Gastroesophageal sphincter (tissue), 3 donors: ENCODE results near the gene GPR137.

ENCODE experiments used
- CTCF ChIP-seq, 4 experiments: fragments of 200-600 bp in 2 of 4; fragments of 450-650 bp in 2 of 4; sonication (generic) in 1 of 4; IDR thresholded peaks; one replicate each; pipeline ENCODE4 v1.5.1; 2017 to 2019; ENCODE audit warnings: antibody characterized with exemption in 4 of 4, mild to moderate bottlenecking in 2 of 4, moderate library complexity in 2 of 4
- POLR2A ChIP-seq, 2 donors: fragments of 450-650 bp; IDR thresholded peaks; one replicate each; pipeline ENCODE4 v1.6.1; 2017; ENCODE audit warnings: antibody characterized with exemption in 2 of 2, mild to moderate bottlenecking in 2 of 2, moderate library complexity in 1 of 2

DNA sequence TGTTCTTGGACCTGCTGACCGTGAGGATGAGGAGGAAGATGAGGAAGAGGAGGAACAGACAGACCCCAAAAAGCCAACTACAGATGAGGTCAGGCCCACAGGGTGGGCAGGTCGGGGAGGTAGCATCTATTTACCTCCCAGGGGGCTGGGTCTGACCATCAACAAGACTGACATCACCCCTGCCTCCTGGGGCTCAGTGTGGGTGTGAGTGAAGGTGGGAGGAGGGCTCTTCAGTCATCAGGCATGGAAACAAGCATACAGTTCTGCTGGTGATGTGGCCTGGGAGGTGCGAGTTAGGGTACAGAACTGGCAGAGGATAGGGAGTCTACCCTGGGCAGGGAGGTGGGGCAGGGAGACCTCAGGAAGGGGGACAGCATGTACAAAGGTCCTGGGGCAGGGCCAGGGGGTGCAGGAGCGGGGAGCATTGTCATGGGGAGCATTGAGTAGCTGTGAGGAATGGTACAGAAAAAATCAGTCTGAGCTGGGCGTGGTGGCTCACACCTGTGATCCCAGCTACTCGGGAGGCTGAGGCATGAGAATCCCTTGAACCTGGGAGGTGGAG lies 25.4 kb upstream of the GPR137 start:
- TF ChIP-seq CTCF (IDR thresholded peaks at IDR 0.05) = no peak
- TF ChIP-seq POLR2A (IDR thresholded peaks at IDR 0.05) = no peak
